Left renal cortex interstitium (tissue), 4 donors: Measurements from ENCODE around the gene ZFAND3. TPM values are rescaled to one million over a fixed set of nuclear protein-coding genes. Genes with fewer than 3 reads are reported as not detected.

Source experiments
- DNase-seq, 4 donors: peaks; one replicate each; pipeline ENCODE4 v3.0.0-alpha.2; 2013; ENCODE audit warnings: low read depth in 4 of 4, low spot score in 2 of 4, missing footprints in 1 of 4
- polyA plus RNA-seq, 4 donors: library from polyadenylated mRNA; unstranded; fragments of 120-200 nt; gene quantifications; one replicate each; pipeline ENCODE4 v1.2.1, GENCODE V29; 2013; ENCODE audit not compliant: insufficient read length in 4 of 4

ZFAND3 gene
- polyA plus RNA-seq, 4 donors = 134 to 161 (median 148) TPM

GRCh38 chr6:38173909-38174308 lies 354.4 kb downstream of the ZFAND3 start:
- no peak for DNase-seq

GRCh38 chr6:38174315-38174714 lies 354.8 kb downstream of the ZFAND3 start:
- DNase-seq = no peak

- DNase-seq = no peak
Measured at GRCh38 chr6:38174806-38175495, 355.4 kb downstream of the ZFAND3 start.

- no peak for DNase-seq
Measured at GRCh38 chr6:38175786-38176185, 356.3 kb downstream of the ZFAND3 start.

DNA sequence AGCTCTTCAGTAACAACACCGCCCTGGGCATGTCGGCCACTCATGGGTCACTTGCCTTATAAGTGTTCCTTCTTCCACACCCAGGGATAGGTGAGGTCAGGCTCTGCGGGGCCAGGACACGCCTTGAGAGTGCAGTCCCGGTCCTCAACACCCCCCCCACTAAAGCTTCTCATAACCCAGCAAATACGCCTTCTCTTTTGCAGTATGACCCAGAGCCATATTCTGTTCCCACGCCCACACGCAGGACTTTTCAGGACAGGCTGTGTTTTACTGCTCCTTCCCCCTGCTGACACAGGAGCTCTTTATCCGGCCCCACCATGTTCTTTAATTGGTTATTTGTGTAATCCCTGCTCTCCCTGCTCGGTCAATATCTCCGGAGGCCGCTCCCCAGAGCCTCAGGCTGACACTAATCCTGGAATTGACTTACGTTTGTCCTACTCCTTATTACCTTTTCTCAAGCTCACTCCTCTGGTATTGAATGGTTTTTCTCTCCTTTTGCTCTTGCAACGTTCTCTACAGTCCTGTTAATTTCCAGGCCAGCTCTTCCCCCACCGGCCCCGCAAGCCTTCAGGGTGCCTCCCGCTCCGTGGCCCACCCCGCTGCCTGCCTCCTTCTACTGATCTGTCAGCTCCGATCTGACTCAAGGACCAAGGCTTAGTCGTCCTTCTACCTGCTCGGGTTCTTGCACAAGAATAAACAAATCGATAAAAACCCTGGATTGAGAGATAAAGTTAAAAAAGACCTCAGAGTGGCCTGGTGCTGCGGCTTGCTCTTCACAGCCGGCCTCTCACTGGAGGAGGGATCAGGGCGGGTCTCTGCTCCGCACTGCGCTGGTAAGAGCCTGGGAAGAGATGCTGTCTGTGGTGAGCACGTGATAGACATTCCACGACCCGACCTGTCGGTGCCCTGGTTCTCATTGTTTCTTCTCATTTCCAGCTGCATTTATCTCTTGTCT lies 357.5 kb downstream of the ZFAND3 start:
- DNase-seq = no peak

DNA sequence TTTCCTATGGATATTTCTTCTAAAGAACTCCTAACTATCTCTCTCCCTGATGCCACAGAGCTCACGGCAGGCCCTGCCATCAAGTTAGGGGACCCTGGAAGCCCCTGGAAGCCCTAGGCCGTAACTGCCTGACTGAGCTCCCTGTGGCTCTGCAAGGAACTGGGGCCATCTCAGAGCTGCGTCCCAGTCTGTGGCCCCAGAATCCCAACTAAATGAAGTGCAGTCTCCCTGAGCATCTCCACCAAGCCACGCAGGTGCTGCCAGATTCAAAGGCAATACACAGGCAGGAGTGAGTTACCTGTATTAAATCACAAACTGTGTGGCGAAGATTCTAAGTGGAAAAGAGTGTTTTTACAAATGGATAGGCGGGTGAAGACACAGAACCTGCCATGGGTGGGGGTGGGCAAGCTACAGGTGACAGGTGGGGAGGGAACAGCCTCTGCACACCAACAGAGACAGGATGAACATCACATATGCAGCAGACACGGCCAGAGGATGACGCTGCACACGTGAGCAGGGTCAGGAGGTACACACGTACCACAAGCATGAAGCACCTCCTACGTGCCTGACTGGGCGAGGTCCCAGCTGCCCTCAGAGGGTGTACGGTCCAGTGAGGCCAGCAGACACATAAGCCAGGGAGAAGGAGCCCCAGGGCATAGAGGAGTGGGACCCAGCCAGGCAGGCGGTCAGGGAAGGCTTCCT lies 358.5 kb downstream of the ZFAND3 start:
- DNase-seq = no peak

- DNase-seq = no peak
Measured at GRCh38 chr6:38178584-38178886, 359.0 kb downstream of the ZFAND3 start.

GRCh38 chr6:38179300-38179699 lies 359.8 kb downstream of the ZFAND3 start:
- DNase-seq = no peak

- DNase-seq = no peak
Measured at GRCh38 chr6:38179794-38180430, 360.4 kb downstream of the ZFAND3 start.

GRCh38 chr6:38180586-38180985 lies 361.1 kb downstream of the ZFAND3 start:
- no peak for DNase-seq

DNA sequence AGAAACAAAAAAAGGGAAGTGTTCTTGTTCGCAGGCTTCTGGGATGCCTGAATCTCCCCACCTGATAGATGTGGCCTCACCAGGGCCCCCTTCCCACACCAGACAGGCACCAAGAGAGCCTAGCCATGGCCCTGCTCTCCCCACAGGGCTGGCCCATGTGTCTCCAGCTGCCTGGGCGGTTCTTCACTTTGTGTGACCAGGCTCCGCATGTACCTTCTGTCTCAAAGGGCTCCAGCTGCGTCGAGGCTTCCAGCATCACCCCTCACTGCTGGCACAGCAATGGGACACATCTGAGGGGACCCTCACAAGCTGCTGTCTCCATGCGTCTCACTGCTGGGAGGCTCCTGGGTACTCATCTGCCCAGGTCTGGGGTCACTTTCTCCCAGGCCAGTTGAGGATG lies 362.9 kb downstream of the ZFAND3 start:
- no peak for DNase-seq

GRCh38 chr6:38183856-38184584 lies 364.5 kb downstream of the ZFAND3 start:
- no peak for DNase-seq

- DNase-seq = no peak
Measured at GRCh38 chr6:38184585-38185080, 365.1 kb downstream of the ZFAND3 start.

DNA sequence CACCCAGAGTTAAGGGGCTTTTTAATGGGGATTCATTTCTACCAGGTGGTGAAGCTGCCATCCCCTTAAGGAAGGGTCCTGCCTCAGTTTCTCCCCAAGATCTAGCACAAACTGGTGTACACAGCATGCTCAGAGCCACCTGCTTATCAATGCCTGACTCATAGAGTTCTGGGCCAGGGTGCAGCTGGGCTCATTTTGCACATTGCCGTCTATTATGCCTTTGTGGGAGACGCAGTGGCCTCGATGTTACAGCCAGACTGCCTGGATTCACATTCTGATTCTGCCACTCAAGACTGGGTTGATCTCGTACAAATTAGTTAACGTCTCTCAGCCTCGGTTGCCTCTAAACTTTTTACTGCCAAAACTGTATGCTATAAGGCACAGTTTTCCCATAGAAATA lies 365.7 kb downstream of the ZFAND3 start:
- no peak for DNase-seq

- DNase-seq = no peak
Measured at GRCh38 chr6:38185752-38186151, 366.2 kb downstream of the ZFAND3 start.

DNA sequence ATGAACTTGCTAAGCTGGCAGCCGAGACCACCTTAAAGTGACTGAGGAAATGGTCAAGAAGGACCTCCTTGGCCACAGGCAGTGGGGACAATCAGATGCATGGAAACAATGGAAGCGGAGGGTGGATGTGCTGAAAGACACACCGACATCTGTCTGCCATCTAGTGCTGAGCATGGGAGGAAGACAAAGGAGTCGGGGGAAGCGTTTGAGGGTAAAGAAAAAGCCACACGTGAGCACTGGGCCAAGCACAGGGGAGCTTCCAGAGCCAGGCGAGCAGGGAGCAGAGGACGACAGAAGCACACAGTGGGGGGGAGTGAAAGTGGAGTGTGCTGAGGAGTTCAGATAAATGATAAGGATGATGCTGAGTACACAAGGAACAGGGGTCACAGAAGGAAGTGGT lies 367.8 kb downstream of the ZFAND3 start:
- no peak for DNase-seq

GRCh38 chr6:38187811-38188590 lies 368.5 kb downstream of the ZFAND3 start:
- no peak for DNase-seq

GRCh38 chr6:38188677-38189335 lies 369.3 kb downstream of the ZFAND3 start:
- DNase-seq = no peak

- no peak for DNase-seq
Measured at GRCh38 chr6:38191418-38191817, 371.9 kb downstream of the ZFAND3 start.
